CD4-positive, alpha-beta T cell (primary cell): ENCODE results near the gene CACNA2D2. TPM values are rescaled to one million over a fixed set of nuclear protein-coding genes. Genes with fewer than 3 reads are reported as not detected.

ENCODE experiments used
- ATAC-seq: fragments of 200-7000 bp; cut with Tn5 transposase; one replicate; pipeline ENCODE4 v1.10.0; 2022; ENCODE audit warnings: mild to moderate bottlenecking; ENCODE audit not compliant: poor library complexity
- CTCF ChIA-PET: fragments of 350-600 bp; sonication (Branson Sonifier 250); formaldehyde crosslinking; loops from one replicate; lab custom pipeline; 2021; ENCODE audit warnings: antibody characterized with exemption, inconsistent platforms; lab: Charles Lee
- POLR2A ChIA-PET: fragments of 350-600 bp; sonication (Branson Sonifier 250); formaldehyde crosslinking; loops from one replicate; lab custom pipeline; 2021; ENCODE audit warnings: antibody characterized with exemption, inconsistent platforms; lab: Charles Lee
- DNase-seq, 14 experiments: peaks; one replicate each; pipeline ENCODE4 v3.0.0-alpha.2; 2013 to 2020; ENCODE audit warnings: mixed read lengths in 2 of 14
- H3K27ac ChIP-seq, 2 donors: one replicate each; pipeline versions ENCODE4 v1.5.1 to v1.7.0; 2013; ENCODE audit warnings: low read length in 2 of 2, low read depth in 1 of 2, mild to moderate bottlenecking in 1 of 2
- H3K27me3 ChIP-seq, 2 experiments: 1 replicate in 1 of 2; 2 replicates in 1 of 2; pipeline versions ENCODE4 v1.6.1 to v1.7.0; 2013; ENCODE audit warnings: low read length in 2 of 2, control low read depth in 1 of 2, mild to moderate bottlenecking in 1 of 2, moderate library complexity in 1 of 2; ENCODE audit not compliant: insufficient read depth in 2 of 2, control insufficient read depth in 1 of 2
- H3K36me3 ChIP-seq: one replicate; pipeline ENCODE4 v1.6.1; 2013; ENCODE audit warnings: low read length, control low read depth; ENCODE audit not compliant: insufficient read depth
- H3K4me1 ChIP-seq: one replicate; pipeline ENCODE4 v1.6.1; 2013; ENCODE audit warnings: low read length, control low read depth; ENCODE audit not compliant: insufficient read depth
- H3K4me3 ChIP-seq: one replicate; pipeline ENCODE4 v1.5.1; 2013; ENCODE audit warnings: mild to moderate bottlenecking, low read length, moderate library complexity
- H3K9me3 ChIP-seq, 2 experiments: 1 replicate in 1 of 2; 2 replicates in 1 of 2; pipeline versions ENCODE4 v1.6.1 to v1.7.0; 2013; ENCODE audit warnings: low read length in 2 of 2, mild to moderate bottlenecking in 2 of 2, control low read depth in 1 of 2, moderate library complexity in 1 of 2; ENCODE audit not compliant: control insufficient read depth in 1 of 2, insufficient read depth in 1 of 2
- H3K27ac Mint-ChIP-seq: one replicate; pipeline ENCODE4 v1.8.0; 2020; ENCODE audit warnings: mixed read lengths
- H3K27me3 Mint-ChIP-seq: one replicate; pipeline ENCODE4 v1.8.0; 2021; ENCODE audit warnings: mixed read lengths
- H3K36me3 Mint-ChIP-seq: one replicate; pipeline ENCODE4 v1.8.0; 2021; ENCODE audit warnings: low read depth, mixed read lengths
- H3K4me1 Mint-ChIP-seq: one replicate; pipeline ENCODE4 v1.8.0; 2021; ENCODE audit warnings: low read depth, mixed read lengths
- H3K4me3 Mint-ChIP-seq: one replicate; pipeline ENCODE4 v1.8.0; 2020; ENCODE audit warnings: mild to moderate bottlenecking, mixed read lengths
- H3K9me3 Mint-ChIP-seq: one replicate; pipeline ENCODE4 v1.8.0; 2020; ENCODE audit warnings: mixed read lengths
- intact Hi-C, 2 experiments: fragments of 100-400 bp; cut with DNase I in 1 of 2; cut with micrococcal nuclease in 1 of 2; formaldehyde crosslinking; loops; one replicate each; pipeline versions ENCODE4 v1.15.1 to v1.9.0; 2023 to 2025; cut with DNase I, micrococcal nuclease
- total RNA-seq, 174 experiments: library from RNA in 2 of 174; stranded (reverse) in 2 of 174; gene quantifications; one replicate each; pipeline ENCODE4 v1.2.3 and lab custom pipeline; 2021 to 2026
- TF ChIP-seq, protein P1 (sequence below): fragments of 200-600 bp; IDR thresholded peaks from one replicate; pipeline ENCODE4 v1.8.0; 2022; ENCODE audit warnings: antibody characterized with exemption, mild to moderate bottlenecking

Gene CACNA2D2
- total RNA-seq, 2 experiments from 2014 or later: 2.5 to 3.8 TPM

DNA sequence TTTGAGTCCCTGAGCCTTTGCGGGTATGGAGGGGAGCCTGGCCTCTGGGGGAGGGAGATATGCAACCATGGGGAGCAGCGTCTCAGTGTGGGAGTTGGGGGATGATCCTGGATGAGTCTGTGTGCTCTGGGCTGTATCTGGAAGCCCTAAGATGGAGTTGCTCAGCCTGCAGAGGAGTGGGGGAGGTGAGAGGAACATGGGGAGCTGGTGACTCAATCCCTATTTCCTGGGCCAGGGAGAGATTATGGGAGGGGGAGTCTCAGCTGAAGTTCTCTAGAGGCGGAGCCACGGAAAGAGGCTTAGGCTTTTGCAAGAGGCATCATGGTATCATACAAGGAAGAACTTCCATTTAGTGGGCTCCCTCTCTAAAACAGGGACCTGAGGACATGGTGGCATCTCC lies 84.6 kb downstream of the CACNA2D2 start:
- Histone ChIP-seq H3K27me3 (peaks cover 0 to 2% of the 10 kb centered on the region in 2 experiments), H3K4me3 (no peak overlapping the region), H3K27ac (no peak overlapping the region), H3K9me3 (peaks cover 0 to 4% of the 10 kb centered on the region in 2 experiments), H3K36me3 (no peaks in the 10 kb centered on the region), H3K4me1 (no peaks in the 10 kb centered on the region)
- no peak for ATAC-seq
- Mint-ChIP-seq H3K36me3 (no peaks in the 10 kb centered on the region), H3K27me3 (no peaks in the 10 kb centered on the region), H3K4me3 (no peak overlapping the region), H3K9me3 (no peaks in the 10 kb centered on the region), H3K4me1 (no peaks in the 10 kb centered on the region), H3K27ac (no peak overlapping the region)
- intact Hi-C loops: no loop called here
- POLR2A ChIA-PET: no interaction called here
- TF ChIP-seq, protein P1, sequence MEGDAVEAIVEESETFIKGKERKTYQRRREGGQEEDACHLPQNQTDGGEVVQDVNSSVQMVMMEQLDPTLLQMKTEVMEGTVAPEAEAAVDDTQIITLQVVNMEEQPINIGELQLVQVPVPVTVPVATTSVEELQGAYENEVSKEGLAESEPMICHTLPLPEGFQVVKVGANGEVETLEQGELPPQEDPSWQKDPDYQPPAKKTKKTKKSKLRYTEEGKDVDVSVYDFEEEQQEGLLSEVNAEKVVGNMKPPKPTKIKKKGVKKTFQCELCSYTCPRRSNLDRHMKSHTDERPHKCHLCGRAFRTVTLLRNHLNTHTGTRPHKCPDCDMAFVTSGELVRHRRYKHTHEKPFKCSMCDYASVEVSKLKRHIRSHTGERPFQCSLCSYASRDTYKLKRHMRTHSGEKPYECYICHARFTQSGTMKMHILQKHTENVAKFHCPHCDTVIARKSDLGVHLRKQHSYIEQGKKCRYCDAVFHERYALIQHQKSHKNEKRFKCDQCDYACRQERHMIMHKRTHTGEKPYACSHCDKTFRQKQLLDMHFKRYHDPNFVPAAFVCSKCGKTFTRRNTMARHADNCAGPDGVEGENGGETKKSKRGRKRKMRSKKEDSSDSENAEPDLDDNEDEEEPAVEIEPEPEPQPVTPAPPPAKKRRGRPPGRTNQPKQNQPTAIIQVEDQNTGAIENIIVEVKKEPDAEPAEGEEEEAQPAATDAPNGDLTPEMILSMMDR: no peak
- CTCF ChIA-PET: no interaction called here
- DNase-seq: no peak

DNA sequence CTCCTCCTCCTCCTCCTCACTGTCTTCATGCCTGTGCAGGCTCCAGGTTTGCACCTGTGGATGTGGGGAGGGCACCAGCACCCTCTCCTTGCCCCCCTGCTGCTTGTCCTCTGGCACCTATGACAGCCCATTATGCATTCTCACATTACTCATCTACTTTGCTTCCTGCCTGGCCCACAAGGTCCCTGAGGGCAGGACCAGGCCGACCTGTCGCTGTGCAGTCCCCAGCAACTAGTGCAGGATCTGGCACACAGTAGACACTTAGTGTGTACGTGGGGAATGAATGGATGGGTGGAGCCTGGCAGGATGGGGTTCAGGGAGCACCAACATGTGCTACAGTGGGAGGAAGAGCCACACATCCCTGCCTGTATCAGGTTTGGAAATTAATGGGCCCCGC lies 85.8 kb downstream of the CACNA2D2 start:
- DNase-seq: no peak
- Histone ChIP-seq H3K9me3 (peaks cover 0 to 4% of the 10 kb centered on the region in 2 experiments), H3K4me1 (no peaks in the 10 kb centered on the region), H3K27me3 (no peaks in the 10 kb centered on the region), H3K36me3 (no peaks in the 10 kb centered on the region), H3K27ac (no peak overlapping the region), H3K4me3 (no peak overlapping the region)
- H3K9me3 Mint-ChIP-seq: no peaks in the 10 kb centered on the region
- no peaks in the 10 kb centered on the region for H3K36me3 Mint-ChIP-seq
- TF ChIP-seq, protein P1: no peak
- H3K27ac Mint-ChIP-seq: no peak overlapping the region
- intact Hi-C loops: no loop called here
- no peak overlapping the region for H3K4me3 Mint-ChIP-seq
- ATAC-seq: no peak
- ChIA-PET CTCF (no interaction called here), POLR2A (no interaction called here)
- H3K4me1 Mint-ChIP-seq: no peaks in the 10 kb centered on the region
- H3K27me3 Mint-ChIP-seq: no peaks in the 10 kb centered on the region

DNA sequence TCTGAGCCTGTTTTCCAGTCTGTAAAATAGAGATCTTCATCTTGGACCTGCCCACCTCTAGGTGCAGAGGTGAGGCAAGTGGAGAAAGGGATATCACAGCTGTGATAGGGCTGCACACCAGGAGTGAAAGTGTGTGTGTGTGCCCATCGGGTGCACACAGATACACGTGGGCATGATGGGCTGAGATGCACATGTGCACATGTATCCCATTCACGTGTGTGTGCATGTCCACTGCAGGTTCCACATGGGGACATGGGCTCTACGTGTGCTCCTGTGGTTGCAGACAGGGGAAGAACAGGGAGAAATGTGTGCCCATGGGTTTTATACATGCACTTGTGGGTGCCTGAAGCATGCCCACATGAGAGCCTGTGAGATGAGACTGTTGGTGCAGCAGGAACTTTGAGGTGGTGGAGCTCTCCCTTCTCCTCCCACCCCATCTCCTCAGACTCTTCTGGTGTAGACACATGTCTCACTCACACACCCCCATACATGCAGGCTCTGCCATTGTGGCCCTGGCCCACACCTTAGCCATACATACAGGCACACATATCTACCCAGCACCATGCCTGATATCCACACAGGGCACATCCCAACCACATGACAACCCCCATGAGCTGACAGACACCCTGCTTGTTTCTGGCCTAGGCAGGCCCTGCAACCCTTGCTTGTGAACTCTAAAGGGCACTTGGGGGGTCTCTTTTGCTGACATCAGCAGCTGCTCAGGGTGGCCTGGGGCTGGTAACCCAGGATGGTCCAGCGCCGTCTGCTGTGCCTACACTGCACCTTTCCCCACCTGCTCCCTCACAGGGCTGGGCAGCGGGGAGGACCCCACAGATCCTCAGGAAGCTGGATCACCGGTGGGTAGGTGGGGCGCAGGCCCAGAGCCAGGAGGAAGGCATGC lies 86.4 kb downstream of the CACNA2D2 start:
- TF ChIP-seq, protein P1: no peak
- Mint-ChIP-seq H3K9me3 (no peaks in the 10 kb centered on the region), H3K36me3 (no peaks in the 10 kb centered on the region), H3K27ac (no peak overlapping the region), H3K27me3 (no peaks in the 10 kb centered on the region), H3K4me1 (no peaks in the 10 kb centered on the region), H3K4me3 (no peak overlapping the region)
- H3K9me3 ChIP-seq: peaks cover 0 to 4% of the 10 kb centered on the region in 2 experiments
- POLR2A ChIA-PET: no interaction called here
- ATAC-seq (no peak), DNase-seq (no peak)
- H3K27ac ChIP-seq: no peak overlapping the region
- H3K27me3 ChIP-seq: no peaks in the 10 kb centered on the region
- no peaks in the 10 kb centered on the region for H3K36me3 ChIP-seq
- CTCF ChIA-PET: no interaction called here
- H3K4me1 ChIP-seq: no peaks in the 10 kb centered on the region
- no peak overlapping the region for H3K4me3 ChIP-seq
- intact Hi-C loops: no loop called here
